NB4 (cell line): ENCODE measurements around the gene NIPAL3.

Experiments used
- CTCF ChIP-seq: IDR thresholded peaks from one replicate; pipeline ENCODE4 v1.5.1; 2012; ENCODE audit warnings: low read depth, low read length
- TF ChIP-seq, protein P1 (sequence below): IDR thresholded peaks from 2 replicates; pipeline ENCODE4 v1.6.1; 2011; ENCODE audit warnings: low read depth, low read length

DNA sequence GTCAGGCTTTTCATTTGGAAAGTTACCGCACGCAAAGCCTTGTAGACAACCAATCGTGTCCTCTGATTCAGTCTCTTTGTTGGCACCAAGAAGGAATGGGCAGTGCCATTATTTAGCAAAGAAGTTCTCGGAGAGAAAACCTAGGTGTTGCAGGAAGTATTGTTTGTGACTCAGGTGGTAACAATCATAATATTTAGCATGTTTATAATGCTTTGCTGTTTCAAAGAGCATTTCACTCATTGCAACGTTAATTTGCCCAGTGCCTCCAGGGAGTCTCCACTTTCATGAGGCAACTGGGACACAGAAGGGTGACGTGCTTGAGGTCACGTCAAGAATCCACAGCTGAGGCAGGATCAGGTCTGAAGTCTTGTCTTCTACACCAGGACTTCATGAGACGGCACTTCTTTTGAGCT lies 33.4 kb upstream of the NIPAL3 start:
- TF ChIP-seq, protein P1, sequence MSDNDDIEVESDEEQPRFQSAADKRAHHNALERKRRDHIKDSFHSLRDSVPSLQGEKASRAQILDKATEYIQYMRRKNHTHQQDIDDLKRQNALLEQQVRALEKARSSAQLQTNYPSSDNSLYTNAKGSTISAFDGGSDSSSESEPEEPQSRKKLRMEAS: no peak
- TF ChIP-seq CTCF: no peak
